NCI-H1436 (cell line): ENCODE data around the gene MRPS18A.

Source experiments
- DNase-seq: peaks from one replicate; lab custom pipeline; 2025; lab: John Stamatoyannopoulos, UW

The MRPS18A gene

DNA sequence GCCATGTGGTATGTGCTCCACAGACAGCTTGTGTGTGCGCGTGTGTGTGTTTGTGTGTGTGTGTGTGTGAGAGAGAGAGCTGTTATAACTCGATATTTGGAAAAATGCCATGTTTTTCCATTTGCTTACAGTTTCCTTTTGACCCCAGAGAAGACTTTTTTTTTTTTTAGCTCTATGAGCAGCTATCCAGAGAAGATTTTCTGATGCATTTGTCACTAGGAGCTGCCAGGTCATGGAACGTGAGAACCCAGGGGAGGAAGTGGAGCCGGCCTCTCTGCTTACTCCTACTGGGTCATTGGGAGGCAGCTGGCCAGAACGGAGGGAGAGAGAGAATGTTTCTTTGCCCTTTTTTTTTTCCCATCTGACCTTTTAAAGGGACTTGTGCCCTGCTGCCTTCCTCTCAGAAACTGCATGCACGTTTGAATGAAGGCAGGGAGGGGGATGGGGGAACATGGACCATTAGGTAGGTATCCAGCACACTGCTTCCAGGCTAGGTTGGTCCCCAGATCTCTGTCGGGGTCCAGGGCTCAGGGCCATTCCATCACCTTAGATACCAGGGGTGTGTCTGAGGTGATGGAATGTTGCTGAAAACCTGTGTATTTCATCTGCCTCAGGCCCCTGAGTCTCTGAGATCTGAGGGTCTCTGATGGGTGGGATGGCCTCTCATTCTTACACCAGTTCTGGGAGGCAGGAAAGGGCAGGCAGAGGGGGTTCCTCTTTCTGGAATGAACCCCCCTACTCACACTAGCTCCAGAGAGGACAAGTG is 11.2 kb upstream of the MRPS18A start:
- DNase-seq = no peak

DNA sequence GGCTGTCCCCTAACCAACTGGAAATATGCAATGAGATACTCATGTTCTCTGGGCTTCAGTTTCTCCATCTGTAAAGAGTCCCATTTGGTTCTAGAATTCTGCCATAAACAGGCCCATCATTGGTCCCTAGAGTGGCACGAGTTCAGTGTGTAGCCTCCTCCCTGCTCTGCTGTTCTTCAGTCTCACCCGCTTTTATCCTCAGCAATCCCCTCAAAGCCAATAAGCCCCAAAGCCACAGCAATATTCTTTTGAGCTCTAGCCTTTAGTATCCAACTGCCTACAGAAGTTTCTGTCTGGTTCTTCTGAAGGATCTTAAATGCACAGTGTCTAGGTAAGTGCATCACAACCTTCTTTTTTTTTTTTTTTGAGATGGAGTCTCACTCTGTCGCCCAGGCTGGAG is 9.8 kb upstream of the MRPS18A start:
- DNase-seq = no peak

DNA sequence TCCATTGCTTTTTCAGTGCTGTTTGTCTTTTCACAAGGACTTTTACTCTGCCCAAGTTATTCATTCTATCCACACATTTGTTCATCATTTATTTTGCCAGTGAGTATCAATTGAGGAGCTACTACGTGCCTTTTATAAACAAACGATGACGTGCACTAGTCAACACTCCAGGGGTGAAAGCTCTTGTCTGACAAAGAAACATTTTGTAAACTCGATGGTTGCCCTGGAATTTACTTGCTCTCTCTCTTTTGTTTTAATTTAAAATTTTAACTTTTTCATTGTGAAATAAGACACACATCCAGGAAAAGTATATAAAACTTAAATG is 8.3 kb upstream of the MRPS18A start:
- DNase-seq = no peak

DNA sequence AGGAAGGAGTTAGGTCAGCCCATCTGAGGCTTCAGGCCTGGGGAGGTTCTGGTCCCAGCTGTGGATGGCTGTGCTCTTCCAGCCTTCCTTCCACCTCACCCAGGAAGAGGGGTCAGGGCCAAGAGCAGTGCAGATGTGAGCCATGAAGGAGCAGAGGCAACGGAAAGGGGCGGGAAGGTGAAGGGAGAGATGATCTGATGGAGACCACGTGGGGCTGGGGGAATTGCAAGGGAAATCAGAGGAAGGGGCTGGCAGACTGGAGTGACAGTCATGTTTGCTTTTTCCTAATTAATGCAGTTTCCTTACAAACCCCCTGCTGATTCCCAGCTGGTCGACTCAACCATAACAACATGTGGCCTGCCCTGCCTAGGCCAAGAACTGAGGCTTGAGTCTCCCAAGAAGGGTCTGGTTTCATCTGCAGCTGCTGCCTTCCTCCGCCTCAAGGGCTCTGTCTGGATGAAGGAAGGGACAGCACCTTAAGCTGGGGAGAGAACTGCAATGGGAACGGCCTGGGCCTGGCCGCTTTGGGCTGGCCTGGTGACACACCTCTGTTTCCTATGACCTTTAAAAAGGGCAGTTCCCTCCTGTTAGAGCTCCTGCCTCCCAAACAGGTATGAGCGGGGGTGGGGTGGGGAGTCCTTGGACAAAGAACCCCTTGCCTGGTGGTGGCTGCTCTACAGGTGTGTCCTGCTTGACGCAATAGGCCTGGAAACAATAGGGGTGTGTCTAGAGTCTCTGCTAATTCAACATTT is 7.8 kb upstream of the MRPS18A start:
- no peak for DNase-seq

DNA sequence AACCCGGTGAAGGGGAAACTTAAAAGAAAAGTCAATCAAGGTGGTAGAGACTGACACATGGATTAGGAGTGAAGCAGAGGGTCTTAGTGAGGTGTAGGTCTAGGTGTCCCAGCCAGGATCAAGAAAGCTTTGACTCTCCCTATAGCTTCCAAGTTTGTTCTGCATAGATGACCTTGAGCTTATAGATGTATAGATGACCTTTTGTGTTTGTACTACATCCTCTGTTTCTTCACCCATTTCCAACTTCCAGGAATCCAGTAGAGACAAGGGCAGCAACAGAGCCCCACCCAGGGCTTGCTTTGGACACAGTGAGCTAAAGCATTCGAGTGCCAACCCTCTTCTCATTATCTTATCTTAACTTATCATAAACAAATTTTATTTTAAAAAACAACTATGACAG is 1.8 kb upstream of the MRPS18A start:
- DNase-seq = no peak

DNA sequence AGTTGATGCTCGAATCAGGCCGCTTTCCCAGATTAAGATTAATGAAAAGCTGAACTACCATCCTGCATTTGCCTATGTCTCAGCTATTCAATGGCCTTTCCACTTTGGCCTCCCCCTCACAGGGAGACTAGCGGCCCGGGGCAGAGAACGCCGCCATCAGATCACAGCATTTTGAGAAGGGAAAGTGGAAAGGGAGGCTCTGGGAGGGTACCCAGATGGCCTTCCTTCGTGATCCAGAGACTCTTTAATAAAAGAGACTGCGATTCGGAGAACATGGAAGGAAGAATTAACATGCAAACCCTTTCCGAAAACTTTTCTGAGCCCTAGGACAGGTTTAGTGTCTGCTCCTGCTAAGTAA is 533 bp downstream of the MRPS18A start:
- no peak for DNase-seq

DNA sequence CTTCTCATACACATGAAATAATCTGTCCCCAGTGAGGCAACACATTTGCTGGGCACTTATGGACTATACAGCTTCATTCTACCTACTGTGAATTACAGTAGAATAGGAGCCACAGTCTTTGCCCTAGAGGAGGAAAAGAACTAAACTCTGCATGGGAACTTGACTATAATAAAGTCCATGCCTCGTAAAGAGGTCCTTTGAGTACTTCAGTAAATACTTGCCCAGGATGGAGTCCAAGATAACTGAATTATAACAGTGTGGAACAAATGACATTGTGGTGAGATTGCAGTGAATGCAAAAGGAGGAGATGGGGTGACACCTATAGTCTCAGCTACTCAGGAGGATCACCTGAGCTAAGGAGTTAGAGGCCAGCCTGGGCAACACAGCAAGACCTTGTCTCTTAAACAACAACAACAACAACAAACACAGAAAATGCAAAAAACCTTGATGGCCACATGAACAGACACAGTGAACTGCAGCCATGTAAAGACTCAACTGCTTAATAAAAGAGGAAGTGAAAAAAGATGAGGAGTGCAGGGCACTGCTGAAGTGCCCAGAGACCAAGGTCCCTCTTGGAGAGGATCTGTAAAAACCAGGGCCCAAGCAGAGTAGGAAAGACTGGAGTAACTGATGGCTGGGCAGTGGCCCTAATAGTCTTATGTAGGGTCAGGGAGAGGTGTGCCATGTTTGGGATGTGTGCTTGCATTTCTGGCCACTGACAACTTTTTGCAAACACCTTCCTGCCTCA is 3.7 kb downstream of the MRPS18A start:
- DNase-seq = no peak

DNA sequence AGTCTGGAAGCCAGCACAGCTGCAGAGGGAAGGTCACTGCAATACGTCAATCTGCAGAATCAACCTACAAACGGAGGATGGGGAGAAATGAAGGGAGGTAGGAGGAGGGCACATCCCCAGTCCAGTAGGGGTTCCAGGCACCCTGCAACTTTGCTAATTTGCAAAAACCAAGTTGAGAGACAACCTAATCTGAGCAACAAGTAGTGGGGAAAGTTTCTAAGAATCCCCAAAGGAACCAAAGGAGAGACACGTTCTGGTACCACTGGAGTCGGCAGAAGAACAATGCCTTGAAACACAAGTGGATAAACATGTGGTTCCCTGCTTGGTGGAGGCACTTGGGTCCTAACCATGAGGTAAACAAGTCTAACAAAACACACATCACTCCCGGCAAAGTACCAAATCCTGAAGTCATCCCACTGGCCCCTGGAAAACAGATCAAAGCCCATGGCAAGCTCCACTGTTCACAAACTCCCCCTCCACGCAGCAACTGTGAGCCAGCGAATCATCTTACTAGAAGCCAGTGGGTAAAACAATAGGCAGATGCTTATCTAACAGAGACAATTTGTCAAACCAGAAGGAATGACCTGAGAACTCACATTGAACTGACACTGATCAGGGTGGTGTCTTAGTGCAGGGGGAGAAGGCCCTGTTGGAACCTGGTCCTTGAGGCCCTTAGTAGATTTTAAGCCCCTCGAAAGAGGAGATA is 4.7 kb downstream of the MRPS18A start:
- DNase-seq = no peak

DNA sequence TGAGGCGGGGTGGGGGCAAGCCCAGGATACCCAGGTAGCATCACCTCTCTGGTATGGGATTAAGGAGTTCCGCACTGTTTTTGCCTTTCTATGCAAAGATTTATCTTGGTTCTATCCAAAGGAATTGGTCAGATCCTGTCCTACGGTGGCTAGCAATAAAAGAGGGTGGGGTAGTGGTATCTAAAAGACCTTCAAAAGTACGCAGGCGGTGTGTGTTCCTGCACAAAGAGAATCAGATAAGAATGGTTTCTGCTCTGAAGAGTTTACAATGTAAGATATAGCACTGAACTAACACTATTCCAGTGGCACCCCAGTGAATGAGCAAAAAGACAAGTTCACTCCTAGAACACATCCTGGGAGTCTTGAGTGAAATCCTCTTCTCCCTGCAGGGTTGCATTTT is 6.3 kb downstream of the MRPS18A start:
- no peak for DNase-seq

DNA sequence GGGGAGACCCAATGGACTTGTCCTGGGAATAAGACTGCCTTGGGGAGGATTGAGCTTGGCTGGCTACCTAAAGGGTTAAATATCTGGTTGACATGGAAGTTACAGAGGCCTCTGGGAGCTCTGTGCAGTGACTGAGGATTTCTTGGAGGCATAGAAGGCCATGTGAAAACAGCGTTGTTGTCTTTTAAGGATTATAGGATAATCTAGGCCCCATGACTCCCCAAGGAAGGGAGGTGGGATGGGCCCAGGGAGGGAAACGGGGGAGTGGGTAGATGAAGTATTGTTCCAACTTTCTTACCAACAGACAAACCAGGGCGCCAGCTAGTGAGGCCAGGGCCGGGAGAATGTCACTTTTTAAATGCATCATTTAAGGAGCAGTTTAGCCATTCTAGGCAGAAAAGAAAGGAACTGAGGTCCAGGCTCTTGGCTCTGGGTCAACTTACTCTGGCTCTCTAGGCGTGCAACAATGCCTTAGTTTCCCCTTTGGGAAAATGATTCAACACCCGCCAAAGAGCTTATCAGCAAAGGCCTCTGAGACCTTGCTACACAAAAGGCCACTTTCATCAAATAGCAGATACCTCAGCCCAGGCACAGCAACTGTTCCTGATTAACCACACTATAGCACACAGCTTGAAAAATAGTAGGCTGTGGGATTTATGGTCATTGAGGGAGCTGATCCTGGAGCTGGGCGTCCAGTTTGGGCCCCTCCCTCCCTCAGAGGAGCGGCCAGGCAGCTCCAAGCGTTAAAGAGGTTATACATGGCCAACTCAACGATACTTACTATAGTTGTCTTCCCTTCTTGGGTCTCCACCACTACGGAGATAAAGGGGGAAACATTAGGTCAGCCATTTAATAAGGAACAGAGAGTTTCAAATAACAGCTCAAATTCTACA is 7.0 kb downstream of the MRPS18A start:
- DNase-seq = no peak

DNA sequence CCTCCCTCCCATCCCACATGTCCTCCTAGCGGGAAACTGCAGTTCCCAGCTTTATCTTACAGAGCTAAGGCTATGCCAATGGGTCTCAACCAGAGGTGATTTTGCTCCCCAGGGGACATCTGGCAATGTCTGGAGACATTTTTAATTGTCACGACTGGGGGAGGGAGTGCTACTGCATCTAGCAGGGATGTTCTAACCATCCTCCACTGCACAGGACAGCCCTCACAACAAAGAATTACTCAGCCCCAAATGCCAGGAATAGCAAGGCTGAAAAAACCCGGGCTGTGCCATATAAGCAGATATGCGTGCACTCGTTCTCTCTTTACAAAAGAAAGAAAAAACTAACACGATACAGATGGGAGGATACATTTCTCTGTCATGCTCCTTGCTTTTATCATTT is 8.5 kb downstream of the MRPS18A start:
- no peak for DNase-seq

DNA sequence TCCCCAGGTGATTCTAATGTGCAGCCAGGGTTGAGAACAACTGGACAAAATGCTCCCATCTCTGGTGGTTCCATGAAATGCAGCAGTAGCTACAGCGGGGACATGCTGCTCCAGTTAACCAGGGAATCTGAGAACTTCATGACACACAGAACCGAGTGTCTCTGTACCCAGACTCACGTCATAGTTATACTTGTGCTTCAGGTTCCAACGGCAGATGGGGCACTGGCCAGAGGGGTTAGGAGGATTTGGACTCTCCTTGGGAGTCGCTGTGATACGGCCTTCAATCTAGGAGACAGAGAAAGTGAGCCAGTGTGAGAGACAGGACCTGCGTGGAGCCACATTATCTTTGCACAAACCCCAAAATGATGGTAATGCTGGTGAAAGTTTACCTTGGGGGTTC is 9.2 kb downstream of the MRPS18A start:
- no peak for DNase-seq

DNA sequence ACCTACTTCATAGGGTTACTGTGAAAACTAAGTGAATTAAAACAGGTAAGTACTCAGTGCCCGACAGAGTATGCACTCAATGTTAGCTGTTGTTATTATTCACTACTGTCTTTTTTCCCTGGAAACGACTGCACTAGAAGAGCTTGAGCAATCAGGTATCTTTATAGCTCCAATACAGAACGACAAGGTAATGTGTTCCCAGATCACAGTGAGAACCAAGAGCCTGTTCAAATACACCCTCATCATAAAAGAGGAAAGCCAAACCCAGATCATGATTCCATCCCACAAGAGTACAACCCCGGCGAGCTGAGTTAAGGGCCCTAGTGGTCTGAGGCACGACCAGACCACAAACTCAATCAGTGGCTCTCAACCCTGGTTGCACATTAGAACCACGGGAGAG is 9.8 kb downstream of the MRPS18A start:
- no peak for DNase-seq

DNA sequence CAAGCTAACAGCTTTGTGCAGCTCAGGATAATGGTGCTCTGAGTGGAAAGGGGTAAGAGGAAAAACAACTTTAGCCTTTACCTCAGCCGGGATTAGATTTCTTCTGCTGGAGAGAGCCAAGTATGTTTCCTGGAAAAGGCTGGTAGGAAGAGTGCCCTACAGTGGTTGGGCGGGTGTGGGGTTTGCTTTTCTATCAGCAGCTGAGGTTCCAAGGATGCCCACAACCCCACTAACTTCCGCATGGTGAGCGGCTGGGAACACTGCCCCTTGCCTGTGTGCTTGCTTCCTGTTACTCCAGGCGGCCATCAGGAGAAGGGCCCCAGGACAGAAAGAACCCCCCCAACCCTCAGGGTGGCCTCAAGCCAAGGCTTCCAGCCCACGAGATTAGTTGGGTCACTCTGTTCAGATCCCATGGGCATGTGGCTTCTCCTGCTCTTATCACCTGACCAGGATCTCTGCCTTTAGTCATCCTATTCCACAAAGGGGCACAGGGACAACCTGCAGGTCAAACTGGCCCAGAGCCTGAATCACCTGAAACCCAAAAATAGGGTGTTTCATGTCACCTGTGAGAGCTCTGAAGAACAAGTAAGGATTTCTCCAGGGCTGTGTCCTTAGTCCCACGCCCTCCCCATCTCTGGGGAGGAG is 10.5 kb downstream of the MRPS18A start:
- DNase-seq = no peak

DNA sequence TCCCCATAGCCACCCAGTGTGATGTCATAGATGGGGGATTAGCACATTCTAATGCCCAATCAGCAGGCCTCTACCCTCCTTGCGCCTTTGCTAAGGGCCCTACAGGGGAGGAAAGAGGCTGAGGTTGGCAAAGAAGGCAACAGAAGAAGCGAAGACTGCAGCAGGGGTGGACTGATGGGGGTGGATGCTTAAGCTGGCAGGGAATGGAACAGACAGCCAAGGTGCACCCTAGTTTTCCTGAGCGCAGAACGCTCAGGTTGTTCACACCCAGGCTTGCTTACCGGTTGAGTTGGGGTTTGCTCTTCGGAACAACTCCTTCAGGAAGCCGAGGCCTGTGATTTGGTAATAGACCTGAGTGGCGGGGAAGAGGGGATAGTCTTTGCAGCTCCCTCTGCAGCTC is 12.7 kb downstream of the MRPS18A start:
- no peak for DNase-seq

DNA sequence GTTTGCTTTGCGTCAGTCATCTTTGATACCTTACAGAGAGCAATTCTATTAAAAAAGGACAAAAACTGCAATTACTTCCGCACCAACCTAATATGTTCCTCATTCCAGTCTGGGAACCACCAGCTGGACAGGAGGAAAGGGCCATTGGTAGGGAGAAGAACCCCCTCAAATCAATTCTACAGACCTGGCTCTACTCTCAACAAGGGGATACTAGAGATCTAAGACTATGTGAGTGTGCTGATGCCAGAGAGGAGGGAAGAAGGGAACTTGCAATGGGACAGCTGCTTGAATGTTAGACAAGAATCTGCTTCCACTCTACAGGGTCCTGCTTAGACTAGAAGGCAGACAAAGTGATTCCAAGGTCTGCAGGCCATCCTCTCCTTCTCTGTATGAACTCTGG is 13.3 kb downstream of the MRPS18A start:
- DNase-seq = no peak

DNA sequence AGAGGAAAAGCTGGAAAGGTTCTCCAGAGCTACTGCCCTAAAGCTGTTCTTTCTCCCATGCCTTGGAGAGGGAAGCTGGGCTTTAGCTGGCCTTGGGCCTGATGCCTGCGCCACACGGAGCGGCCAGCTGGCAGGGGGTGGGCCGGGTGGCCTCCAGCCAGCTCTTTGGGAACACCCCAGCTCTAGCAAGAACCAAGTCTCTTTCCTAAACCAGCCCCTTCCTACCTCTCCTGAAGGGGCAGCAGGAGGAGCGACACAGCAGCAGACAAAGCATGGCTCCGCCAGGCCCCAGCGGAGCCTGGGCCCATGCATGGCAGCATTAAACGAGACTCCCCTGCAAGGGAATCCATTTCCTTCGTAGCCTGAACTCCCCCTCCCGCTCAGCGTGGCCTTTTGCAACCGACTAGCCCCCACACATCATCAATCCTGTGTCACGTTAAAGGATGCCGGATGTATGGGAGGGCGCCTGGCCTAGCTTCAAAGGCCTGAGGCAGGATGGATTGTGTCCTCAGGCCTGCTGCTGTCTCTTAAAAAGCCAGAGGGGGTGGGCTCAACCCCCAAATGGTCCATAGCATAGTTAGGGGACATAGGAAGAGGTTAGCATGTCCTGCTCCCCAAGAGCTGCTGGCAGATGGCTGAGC is 14.0 kb downstream of the MRPS18A start:
- DNase-seq = no peak

DNA sequence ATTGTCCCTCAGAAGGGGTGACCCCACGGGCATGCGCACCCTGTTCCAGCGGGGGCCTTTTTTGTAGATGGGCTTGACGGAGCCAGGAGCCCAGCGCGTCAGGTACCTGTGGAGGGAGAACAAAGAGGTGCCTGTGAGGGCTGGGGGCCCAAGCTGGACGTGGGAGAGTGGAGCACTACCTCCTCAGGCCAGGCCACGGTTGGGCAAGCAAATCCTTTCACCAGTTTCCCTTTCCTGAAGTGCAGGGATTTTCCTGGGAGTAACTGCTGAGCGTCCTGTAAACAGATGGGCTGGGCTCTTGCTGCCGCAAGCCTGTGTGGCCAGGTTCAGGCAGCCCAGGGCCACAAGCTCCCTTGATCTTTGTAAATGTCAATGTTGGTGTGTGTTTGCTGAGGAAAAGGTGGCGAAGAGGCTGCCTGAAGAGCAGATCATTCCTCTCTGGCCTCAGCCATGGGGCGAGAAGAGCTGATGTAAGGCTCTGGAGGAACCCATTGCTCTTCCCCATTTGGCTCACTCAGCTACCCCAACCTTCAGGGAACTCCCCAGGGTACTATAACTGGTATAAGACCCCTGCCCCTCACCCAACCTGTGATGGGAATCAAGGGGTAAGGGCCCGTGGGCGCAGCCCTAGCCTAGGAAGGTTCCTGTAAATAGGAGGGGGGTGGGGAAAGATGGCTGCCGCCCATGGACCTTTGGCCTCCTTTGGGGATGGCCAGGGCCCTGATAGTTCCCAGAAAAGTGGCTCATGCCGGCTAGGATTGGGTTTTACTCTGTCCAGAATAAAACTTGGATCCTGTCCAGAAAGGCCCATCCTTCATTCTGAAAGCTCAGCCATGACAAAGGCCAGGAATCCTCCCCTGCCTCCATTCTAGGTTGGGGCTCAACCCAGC is 15.5 kb downstream of the MRPS18A start:
- no peak for DNase-seq

DNA sequence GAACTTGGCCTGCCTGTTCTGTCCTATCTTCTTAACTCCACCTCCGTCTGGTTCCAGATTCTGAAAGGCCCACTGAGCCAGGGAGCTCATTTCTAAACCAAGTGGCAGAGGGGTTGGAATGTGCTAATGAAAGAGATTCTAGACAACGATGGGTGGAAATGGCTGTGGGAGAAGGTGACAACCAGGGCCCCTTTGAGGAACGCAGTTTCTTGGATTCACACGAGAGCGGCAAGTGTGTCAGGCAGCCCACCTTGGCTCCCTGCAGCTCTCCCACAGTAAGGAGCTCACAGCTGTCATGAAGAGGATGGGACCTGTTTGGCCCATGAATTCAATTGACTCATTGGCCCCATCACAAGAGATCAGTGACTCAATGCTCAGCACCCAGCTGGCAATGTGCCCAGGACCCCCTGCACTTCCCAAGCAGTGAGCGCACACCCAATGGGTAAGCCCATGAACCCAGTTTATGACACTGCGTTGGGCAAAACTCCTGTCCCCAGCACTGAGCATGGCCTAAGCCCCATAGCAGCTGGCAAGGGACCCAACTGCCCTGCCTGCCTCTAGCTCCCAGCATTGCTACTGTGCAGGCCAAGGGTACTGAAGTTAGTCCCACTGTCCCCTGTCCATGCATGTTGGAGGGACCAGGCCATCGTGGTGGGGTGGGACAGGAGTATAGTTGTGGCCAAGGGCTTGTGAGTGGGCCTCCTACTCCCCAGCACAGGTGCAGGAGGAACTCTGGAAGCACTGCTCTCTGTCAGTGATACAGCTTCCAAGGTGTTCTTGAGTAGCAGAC is 16.4 kb downstream of the MRPS18A start:
- no peak for DNase-seq
